Muscle layer of colon (tissue), 2 donors: ENCODE results near the gene SLC25A26.

Source experiments
- H3K27ac ChIP-seq: one replicate; pipeline ENCODE4 v1.7.0; 2013; ENCODE audit warnings: low read depth, mild to moderate bottlenecking, low read length, moderate library complexity
- H3K27me3 ChIP-seq, 2 donors: one replicate each; pipeline ENCODE4 v1.7.0; 2013; ENCODE audit warnings: low read length in 2 of 2, mild to moderate bottlenecking in 2 of 2; ENCODE audit not compliant: insufficient read depth in 2 of 2, control insufficient read depth in 1 of 2
- H3K36me3 ChIP-seq: one replicate; pipeline ENCODE4 v1.7.0; 2013; ENCODE audit warnings: mild to moderate bottlenecking, low read length; ENCODE audit not compliant: insufficient read depth
- H3K4me1 ChIP-seq: one replicate; pipeline ENCODE4 v1.7.0; 2013; ENCODE audit warnings: mild to moderate bottlenecking, low read length; ENCODE audit not compliant: insufficient read depth
- H3K4me3 ChIP-seq, 2 donors: one replicate each; pipeline ENCODE4 v1.7.0; 2013; ENCODE audit warnings: low read length in 2 of 2, low read depth in 1 of 2, mild to moderate bottlenecking in 1 of 2, moderate library complexity in 1 of 2
- H3K9ac ChIP-seq: one replicate; pipeline ENCODE4 v1.7.0; 2013; ENCODE audit warnings: low read length
- H3K9me3 ChIP-seq: one replicate; pipeline ENCODE4 v1.7.0; 2013; ENCODE audit warnings: mild to moderate bottlenecking, low read length
- donor health status: abdominal sarcoma.
- donor health status: Adenocarcinoma of cecum.

The SLC25A26 gene

DNA sequence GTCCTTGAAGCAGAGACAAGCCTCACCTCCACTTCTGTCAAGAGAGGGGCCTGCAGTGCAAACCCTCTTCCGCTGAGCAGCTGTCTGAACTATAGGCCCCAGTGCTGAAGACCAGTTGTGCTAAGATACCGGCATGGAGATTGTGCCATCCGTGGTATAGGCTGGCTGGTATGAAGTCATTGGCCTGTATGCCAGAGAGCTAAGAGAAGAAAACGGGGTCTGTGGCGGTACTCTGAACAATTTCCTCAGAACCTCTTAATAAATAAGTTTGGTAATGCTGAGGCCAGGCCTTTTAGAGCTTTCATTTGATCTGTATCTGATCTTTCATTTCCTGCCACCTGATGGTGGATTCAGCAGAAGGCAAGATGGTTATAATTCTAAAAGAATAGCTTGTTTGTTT, 157.0 kb downstream of the SLC25A26 start:
- no peaks in the 10 kb centered on the region for H3K9me3 ChIP-seq
- peaks cover 31% of the 10 kb centered on the region for H3K4me1 ChIP-seq
- no peak overlapping the region for H3K9ac ChIP-seq
- no peak overlapping the region for H3K4me3 ChIP-seq
- H3K36me3 ChIP-seq: peaks cover 60% of the 10 kb centered on the region
- H3K27me3 ChIP-seq: no peaks in the 10 kb centered on the region
- H3K27ac ChIP-seq: no peak overlapping the region

DNA sequence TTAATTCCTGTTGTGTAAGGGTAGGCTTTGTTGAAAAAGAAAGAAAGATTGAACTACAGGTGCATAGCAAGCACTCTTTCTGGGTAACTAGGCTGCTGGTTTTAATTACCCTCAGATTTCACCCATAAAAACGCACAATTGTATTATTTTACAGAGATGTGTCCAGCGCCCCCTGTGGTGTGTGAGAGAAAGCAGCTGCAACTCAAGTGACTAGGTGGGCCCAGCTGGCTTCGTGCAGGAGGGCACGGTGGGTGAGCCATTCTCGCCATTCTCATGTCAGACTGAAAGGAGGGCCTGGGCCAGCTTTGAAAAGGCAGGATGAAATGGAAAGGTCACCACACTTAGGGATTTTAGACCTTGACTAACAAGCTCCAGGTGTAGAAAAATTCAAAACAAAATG, 157.5 kb downstream of the SLC25A26 start:
- H3K36me3 ChIP-seq: peaks cover 64% of the 10 kb centered on the region
- no peaks in the 10 kb centered on the region for H3K9me3 ChIP-seq
- H3K4me3 ChIP-seq: no peak overlapping the region
- H3K4me1 ChIP-seq: peaks cover 26% of the 10 kb centered on the region
- no peak overlapping the region for H3K9ac ChIP-seq
- no peak overlapping the region for H3K27ac ChIP-seq
- no peaks in the 10 kb centered on the region for H3K27me3 ChIP-seq

DNA sequence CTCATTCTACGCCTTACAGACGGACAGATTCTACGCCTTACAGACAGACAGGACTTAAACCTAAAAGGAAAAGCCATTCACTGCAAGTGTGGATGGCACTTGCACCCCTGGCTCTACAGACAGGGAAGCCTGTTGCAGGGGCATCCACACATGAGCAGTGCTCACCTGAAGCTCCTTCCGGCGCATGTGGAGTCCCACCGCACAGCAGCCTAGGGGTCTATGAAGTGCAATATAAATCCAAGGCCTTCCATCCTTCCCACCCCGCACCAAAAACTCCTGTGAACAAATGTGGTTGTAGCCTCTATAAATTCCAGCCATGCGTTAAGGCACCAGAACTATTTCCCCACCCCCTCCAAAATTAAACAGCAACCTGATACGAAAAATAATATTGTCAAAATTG, 158.8 kb downstream of the SLC25A26 start:
- Histone ChIP-seq H3K9ac (no peak overlapping the region), H3K36me3 (peaks cover 78% of the 10 kb centered on the region), H3K9me3 (no peaks in the 10 kb centered on the region), H3K27ac (no peak overlapping the region), H3K27me3 (no peaks in the 10 kb centered on the region), H3K4me3 (no peak overlapping the region), H3K4me1 (peaks cover 26% of the 10 kb centered on the region)

GRCh38 chr3:66380200-66380932, 159.6 kb downstream of the SLC25A26 start:
- Histone ChIP-seq H3K36me3 (peaks cover 86% of the 10 kb centered on the region), H3K27ac (no peak overlapping the region), H3K9ac (no peak overlapping the region), H3K27me3 (no peaks in the 10 kb centered on the region), H3K4me3 (no peak overlapping the region), H3K9me3 (no peaks in the 10 kb centered on the region), H3K4me1 (peaks cover 26% of the 10 kb centered on the region)

DNA sequence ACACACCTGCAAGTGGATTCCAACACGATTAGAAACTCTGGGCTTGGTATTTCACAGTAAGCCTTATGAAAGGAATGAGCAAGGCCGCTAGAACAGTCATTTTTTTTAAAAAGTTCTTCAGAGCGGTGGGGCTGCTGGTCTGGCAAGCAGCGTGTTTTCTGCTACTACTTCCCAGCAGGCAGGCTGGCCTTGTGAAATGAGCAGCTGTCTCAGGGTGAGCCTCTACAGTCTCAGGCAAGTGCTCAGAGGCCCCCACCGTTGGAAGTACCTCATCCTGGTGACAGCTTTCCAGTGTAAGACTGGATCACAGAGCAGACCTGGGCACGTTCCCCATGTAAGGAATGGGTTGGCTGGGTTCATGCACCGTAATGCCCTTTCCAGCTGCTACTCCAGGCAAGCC, 160.8 kb downstream of the SLC25A26 start:
- Histone ChIP-seq H3K9me3 (no peaks in the 10 kb centered on the region), H3K27ac (peak overlapping the region; percentile 28), H3K27me3 (no peaks in the 10 kb centered on the region), H3K9ac (no peak overlapping the region), H3K36me3 (peaks cover 98% of the 10 kb centered on the region), H3K4me1 (peaks cover 23% of the 10 kb centered on the region), H3K4me3 (no peak overlapping the region)

GRCh38 chr3:66382142-66382541, 161.3 kb downstream of the SLC25A26 start:
- H3K27me3 ChIP-seq: no peaks in the 10 kb centered on the region
- H3K4me3 ChIP-seq: no peak overlapping the region
- no peak overlapping the region for H3K27ac ChIP-seq
- H3K9me3 ChIP-seq: no peaks in the 10 kb centered on the region
- peaks cover 100% of the 10 kb centered on the region for H3K36me3 ChIP-seq
- H3K9ac ChIP-seq: no peak overlapping the region
- H3K4me1 ChIP-seq: peaks cover 18% of the 10 kb centered on the region

GRCh38 chr3:66383023-66383422, 162.2 kb downstream of the SLC25A26 start:
- Histone ChIP-seq H3K36me3 (peaks cover 96% of the 10 kb centered on the region), H3K27ac (no peak overlapping the region), H3K9ac (no peak overlapping the region), H3K9me3 (no peaks in the 10 kb centered on the region), H3K27me3 (no peaks in the 10 kb centered on the region), H3K4me1 (peaks cover 17% of the 10 kb centered on the region), H3K4me3 (no peak overlapping the region)

DNA sequence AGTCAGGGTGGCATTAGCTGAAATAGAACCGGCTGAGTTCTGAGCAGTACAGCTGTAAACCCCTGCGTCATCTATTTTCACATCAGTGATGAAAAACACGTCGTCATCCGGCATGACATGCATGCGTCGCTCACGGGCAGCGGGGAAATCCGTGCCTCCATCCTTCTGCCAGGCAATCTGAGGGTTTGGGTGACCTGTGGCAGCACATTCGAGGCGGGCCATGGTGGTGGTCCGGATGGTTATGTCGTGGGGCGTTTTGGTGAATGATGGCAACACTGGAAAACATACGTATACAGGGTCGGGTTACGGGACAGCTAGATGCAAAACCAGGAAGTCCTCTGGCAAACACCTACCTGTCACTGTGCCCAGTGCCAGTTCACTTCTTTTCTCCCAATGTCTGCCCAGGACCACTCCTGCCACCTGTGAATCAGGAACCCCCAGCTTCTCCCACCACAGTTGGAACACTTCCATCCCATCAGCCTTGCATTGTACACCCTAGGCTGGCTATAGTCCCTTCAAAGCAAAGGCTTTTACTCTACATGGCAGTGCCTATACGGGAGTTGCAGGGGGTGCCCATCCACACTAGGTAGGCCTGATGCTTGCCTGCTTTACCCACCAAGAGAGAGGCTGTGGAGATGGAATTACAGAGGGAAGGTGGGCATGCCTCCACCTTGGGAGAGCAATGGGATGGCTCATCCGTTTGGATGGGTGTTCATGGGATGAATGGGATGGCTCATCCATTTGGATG, 163.4 kb downstream of the SLC25A26 start:
- no peak overlapping the region for H3K4me3 ChIP-seq
- H3K27ac ChIP-seq: no peak overlapping the region
- H3K9ac ChIP-seq: no peak overlapping the region
- no peaks in the 10 kb centered on the region for H3K9me3 ChIP-seq
- H3K4me1 ChIP-seq: peaks cover 17% of the 10 kb centered on the region
- H3K27me3 ChIP-seq: no peaks in the 10 kb centered on the region
- peaks cover 92% of the 10 kb centered on the region for H3K36me3 ChIP-seq

- Histone ChIP-seq H3K27me3 (no peaks in the 10 kb centered on the region), H3K9me3 (no peaks in the 10 kb centered on the region), H3K4me1 (peaks cover 17% of the 10 kb centered on the region), H3K36me3 (peaks cover 83% of the 10 kb centered on the region), H3K9ac (no peak overlapping the region), H3K4me3 (no peak overlapping the region), H3K27ac (no peak overlapping the region)
These were observed 164.3 kb downstream of the SLC25A26 start for GRCh38 chr3:66385066-66385465.

DNA sequence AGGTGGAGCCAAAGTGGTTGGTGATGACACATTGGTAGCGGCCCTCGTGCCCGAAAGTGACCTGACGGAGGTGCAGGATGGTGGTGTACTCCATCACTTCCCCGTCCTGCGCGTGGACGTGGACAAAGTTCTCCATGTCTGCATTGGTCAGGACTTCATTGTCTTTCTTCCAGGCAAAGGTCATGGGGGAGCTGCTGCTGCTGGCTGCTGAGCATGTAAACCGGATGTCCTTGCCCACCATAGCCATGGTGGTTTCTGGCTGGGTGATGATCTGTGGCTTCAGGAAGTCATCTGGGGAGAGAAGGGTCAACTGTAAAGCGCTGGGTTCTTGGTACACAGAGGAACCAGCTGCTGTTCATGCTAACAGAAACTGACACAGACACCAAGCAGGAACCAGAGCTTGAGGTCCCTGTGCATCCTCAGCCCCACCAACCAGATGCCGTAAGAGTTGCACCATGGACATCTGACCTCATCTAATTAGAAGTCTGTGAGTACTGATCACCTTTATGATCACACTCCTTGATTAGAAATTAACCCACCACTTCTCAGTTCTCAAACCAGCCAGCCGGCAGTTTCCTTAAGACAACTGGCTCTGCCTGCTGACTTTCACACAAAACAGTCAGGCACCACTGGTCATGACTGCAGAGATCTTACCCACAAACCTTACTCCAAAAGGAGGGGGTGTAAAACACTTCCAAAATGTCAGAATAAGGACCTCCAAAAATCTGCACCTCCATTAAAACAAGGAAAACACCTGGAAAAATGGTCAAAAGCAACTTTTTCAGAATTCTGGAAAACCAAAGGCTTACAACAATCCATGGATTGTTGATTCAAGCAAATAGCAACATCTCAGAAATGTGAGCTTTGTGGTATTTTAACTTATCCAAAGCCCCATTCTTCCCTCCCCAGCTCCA, 165.5 kb downstream of the SLC25A26 start:
- no peaks in the 10 kb centered on the region for H3K9me3 ChIP-seq
- peaks cover 71% of the 10 kb centered on the region for H3K36me3 ChIP-seq
- no peaks in the 10 kb centered on the region for H3K27me3 ChIP-seq
- H3K27ac ChIP-seq: no peak overlapping the region
- H3K4me3 ChIP-seq: no peak overlapping the region
- H3K4me1 ChIP-seq: peaks cover 14% of the 10 kb centered on the region
- no peak overlapping the region for H3K9ac ChIP-seq

DNA sequence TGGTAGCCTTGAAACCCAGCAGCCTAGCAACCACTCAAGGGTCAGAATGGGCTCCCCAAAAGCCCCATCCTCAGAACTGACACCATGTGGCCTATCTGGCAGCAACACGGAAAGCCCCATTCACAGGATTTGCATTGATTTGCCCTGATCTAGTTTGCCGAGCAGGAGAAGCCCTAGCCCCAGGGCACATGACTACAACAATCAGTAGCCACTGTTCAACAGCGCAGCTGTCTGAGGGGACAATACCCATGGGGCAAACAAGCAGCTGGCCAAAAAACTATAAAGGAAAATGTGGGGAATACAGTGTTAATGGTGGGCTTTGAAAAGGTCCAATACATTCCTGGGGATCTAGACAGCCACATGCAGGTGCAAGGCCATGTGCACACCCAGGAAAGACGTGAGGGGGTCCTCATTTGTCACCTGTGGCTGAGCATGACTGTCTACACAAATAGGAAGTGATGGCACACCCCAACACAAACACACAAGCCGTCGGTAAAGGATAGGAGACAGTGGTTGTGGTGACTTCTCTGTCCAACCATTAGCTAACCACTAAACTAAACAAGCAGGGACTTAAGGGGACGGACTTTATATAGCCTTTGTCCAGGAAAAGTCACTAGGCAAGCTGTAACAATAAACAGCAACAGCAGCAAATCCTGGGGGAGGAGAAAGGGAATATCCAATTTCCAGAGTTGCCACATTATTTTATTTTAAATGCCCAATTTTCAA, 166.3 kb downstream of the SLC25A26 start:
- no peaks in the 10 kb centered on the region for H3K9me3 ChIP-seq
- H3K27ac ChIP-seq: no peak overlapping the region
- no peak overlapping the region for H3K4me3 ChIP-seq
- H3K27me3 ChIP-seq: no peaks in the 10 kb centered on the region
- no peak overlapping the region for H3K9ac ChIP-seq
- peaks cover 9% of the 10 kb centered on the region for H3K4me1 ChIP-seq
- H3K36me3 ChIP-seq: peaks cover 67% of the 10 kb centered on the region
